ENCODE results near the gene NTM. TPM values are rescaled to one million over a fixed set of nuclear protein-coding genes. Genes with fewer than 3 reads are reported as not detected.

The NTM gene
- total and polyA plus RNA-seq, 8 donors = 0.04 to 4.4 (median 0.50) TPM

DNA sequence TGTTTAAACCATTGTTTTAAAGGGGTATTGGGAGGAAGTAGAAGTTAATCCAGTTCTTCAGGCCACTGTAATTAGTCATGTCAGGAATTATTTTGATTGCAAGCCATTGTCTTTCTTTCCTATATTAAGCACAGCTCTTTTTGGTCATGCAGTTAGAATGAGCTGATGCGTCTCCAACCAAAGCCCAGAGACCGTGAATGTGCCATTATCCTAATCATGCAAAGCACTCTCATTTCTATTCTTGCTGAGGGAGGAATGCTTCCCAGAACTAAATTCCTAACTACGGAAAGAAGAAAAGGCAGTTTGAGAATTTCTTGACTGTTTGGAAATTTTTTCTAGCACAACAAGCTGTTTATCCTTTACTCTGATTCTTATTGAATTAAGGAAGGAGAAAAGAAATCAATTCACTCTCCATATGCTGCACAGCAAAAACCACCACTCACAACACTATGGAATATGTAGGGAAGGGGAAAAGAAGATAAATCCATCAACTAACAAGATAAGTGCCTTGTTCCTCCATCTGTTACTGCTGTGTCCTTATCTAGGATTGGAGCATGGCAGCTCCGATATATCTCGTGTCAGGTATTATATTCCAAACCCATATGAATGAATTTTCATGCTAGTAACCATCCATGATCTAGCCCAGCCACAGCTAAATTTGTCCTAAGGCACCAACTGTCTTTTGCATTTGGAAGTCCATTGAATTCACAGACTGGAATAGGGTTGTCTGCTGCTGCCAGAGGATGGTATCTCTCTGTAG is 70.8 kb downstream of the NTM start:
- DNase-seq (no peak), ATAC-seq (no peak), FAIRE-seq (no peak)
- intact Hi-C loops (cut with DNase I) = no loop called here
- TF ChIP-seq, protein P1, sequence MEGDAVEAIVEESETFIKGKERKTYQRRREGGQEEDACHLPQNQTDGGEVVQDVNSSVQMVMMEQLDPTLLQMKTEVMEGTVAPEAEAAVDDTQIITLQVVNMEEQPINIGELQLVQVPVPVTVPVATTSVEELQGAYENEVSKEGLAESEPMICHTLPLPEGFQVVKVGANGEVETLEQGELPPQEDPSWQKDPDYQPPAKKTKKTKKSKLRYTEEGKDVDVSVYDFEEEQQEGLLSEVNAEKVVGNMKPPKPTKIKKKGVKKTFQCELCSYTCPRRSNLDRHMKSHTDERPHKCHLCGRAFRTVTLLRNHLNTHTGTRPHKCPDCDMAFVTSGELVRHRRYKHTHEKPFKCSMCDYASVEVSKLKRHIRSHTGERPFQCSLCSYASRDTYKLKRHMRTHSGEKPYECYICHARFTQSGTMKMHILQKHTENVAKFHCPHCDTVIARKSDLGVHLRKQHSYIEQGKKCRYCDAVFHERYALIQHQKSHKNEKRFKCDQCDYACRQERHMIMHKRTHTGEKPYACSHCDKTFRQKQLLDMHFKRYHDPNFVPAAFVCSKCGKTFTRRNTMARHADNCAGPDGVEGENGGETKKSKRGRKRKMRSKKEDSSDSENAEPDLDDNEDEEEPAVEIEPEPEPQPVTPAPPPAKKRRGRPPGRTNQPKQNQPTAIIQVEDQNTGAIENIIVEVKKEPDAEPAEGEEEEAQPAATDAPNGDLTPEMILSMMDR (IDR thresholded peaks at IDR 0.05) = no peak
- Histone ChIP-seq H3K4me3 (no peak overlapping the region), H3K4me1 (no peaks in the 10 kb centered on the region), H3K27ac (no peak overlapping the region), H3K27me3 (peaks cover 0 to 4% (median 0%) of the 10 kb centered on the region in 4 donors), H3K36me3 (no peaks in the 10 kb centered on the region), H3K9me3 (no peaks in the 10 kb centered on the region)
- WGBS, 2 donors = 68 to 77% methylated on average over 5 of the region's 5 CpGs

- peaks cover 0 to 2% (median 0%) of the 10 kb centered on the region in 4 donors for H3K27me3 ChIP-seq
- TF ChIP-seq, protein P1 (IDR thresholded peaks at IDR 0.05) = no peak
- no peaks in the 10 kb centered on the region for H3K4me1 ChIP-seq
- DNase-seq (no peak), ATAC-seq (no peak), FAIRE-seq (no peak)
- H3K36me3 ChIP-seq = no peaks in the 10 kb centered on the region
- 77 to 82% methylated on average over 5 of the region's 5 CpGs for WGBS, 2 donors
- H3K27ac ChIP-seq = no peak overlapping the region
- H3K4me3 ChIP-seq = no peak overlapping the region
- no peaks in the 10 kb centered on the region for H3K9me3 ChIP-seq
- intact Hi-C loops (cut with DNase I) = no loop called here
Measured at GRCh38 chr11:131446590-131447275, 76.3 kb downstream of the NTM start.

GRCh38 chr11:131447277-131447815 is 76.9 kb downstream of the NTM start:
- no peak for DNase-seq
- WGBS, 2 donors = 58 to 72% methylated on average over 10 of the region's 10 CpGs
- H3K9me3 ChIP-seq = no peaks in the 10 kb centered on the region
- H3K4me3 ChIP-seq = no peak overlapping the region
- no peaks in the 10 kb centered on the region for H3K36me3 ChIP-seq
- intact Hi-C loops (cut with DNase I) = no loop called here
- ATAC-seq = no peak
- H3K27ac ChIP-seq = no peak overlapping the region
- TF ChIP-seq, protein P1 (IDR thresholded peaks at IDR 0.05) = no peak
- no peak for FAIRE-seq
- H3K4me1 ChIP-seq = no peaks in the 10 kb centered on the region
- H3K27me3 ChIP-seq = no peaks in the 10 kb centered on the region

GRCh38 chr11:131447898-131448297 is 77.5 kb downstream of the NTM start:
- Histone ChIP-seq H3K4me3 (no peak overlapping the region), H3K27me3 (no peaks in the 10 kb centered on the region), H3K36me3 (no peaks in the 10 kb centered on the region), H3K4me1 (no peaks in the 10 kb centered on the region), H3K9me3 (no peaks in the 10 kb centered on the region), H3K27ac (no peak overlapping the region)
- TF ChIP-seq, protein P1 (IDR thresholded peaks at IDR 0.05) = no peak
- WGBS, 2 donors = 74 to 81% methylated on average over 11 of the region's 11 CpGs
- intact Hi-C loops (cut with DNase I) = no loop called here
- FAIRE-seq = no peak
- ATAC-seq = no peak
- DNase-seq = no peak
